HL-60 (cell line): ENCODE measurements around the gene YARS1.

Source experiments
- CTCF ChIP-seq: IDR thresholded peaks from one replicate; pipeline ENCODE4 v1.5.1; 2011; ENCODE audit warnings: low read length, control low read depth, inconsistent platforms; ENCODE audit not compliant: insufficient read depth
- TF ChIP-seq, protein P1 (sequence below): IDR thresholded peaks from 2 replicates; pipeline ENCODE4 v1.6.1; 2012; ENCODE audit warnings: low read depth; ENCODE audit not compliant: insufficient replicate concordance

GRCh38 chr1:32859915-32860314 lies 42.8 kb upstream of the YARS1 start:
- no peak for TF ChIP-seq CTCF
- TF ChIP-seq, protein P1, sequence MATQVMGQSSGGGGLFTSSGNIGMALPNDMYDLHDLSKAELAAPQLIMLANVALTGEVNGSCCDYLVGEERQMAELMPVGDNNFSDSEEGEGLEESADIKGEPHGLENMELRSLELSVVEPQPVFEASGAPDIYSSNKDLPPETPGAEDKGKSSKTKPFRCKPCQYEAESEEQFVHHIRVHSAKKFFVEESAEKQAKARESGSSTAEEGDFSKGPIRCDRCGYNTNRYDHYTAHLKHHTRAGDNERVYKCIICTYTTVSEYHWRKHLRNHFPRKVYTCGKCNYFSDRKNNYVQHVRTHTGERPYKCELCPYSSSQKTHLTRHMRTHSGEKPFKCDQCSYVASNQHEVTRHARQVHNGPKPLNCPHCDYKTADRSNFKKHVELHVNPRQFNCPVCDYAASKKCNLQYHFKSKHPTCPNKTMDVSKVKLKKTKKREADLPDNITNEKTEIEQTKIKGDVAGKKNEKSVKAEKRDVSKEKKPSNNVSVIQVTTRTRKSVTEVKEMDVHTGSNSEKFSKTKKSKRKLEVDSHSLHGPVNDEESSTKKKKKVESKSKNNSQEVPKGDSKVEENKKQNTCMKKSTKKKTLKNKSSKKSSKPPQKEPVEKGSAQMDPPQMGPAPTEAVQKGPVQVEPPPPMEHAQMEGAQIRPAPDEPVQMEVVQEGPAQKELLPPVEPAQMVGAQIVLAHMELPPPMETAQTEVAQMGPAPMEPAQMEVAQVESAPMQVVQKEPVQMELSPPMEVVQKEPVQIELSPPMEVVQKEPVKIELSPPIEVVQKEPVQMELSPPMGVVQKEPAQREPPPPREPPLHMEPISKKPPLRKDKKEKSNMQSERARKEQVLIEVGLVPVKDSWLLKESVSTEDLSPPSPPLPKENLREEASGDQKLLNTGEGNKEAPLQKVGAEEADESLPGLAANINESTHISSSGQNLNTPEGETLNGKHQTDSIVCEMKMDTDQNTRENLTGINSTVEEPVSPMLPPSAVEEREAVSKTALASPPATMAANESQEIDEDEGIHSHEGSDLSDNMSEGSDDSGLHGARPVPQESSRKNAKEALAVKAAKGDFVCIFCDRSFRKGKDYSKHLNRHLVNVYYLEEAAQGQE: no peak
